GM18526 (cell line): Measurements from ENCODE around the gene SLC35E4.

ENCODE experiments used
- POLR2A ChIP-seq: IDR thresholded peaks from 3 replicates; pipeline ENCODE4 v1.6.1; 2011; ENCODE audit not compliant: insufficient read length; ENCODE audit errors: extremely low read depth

The SLC35E4 gene

GRCh38 chr22:30635273-30636225, at the start of gene SLC35E4:
Gene SLC35E4 (plus strand): TSS chr22:30635781. CDS start chr22:30636451, 670 bp downstream.
- TF ChIP-seq POLR2A, result peak; percentile 51

- TF ChIP-seq POLR2A, result no peak
These were observed 49.2 kb upstream of the SLC35E4 start for GRCh38 chr22:30586414-30586813.

GRCh38 chr22:30591191-30591587, 44.4 kb upstream of the SLC35E4 start:
- no peak for TF ChIP-seq POLR2A

- TF ChIP-seq POLR2A, result peak; percentile 54
These were observed 43.8 kb upstream of the SLC35E4 start, which contains the start of gene PES1 for GRCh38 chr22:30591588-30592359. Gene PES1 (minus strand): TSS chr22:30591910. CDS start chr22:30591833, 77 bp downstream.

- TF ChIP-seq POLR2A, result no peak
These were observed 39.4 kb upstream of the SLC35E4 start for GRCh38 chr22:30596199-30596598.

GRCh38 chr22:30596886-30597285, 38.7 kb upstream of the SLC35E4 start:
- no peak for TF ChIP-seq POLR2A

GRCh38 chr22:30598986-30599385, 36.6 kb upstream of the SLC35E4 start:
- no peak for TF ChIP-seq POLR2A

GRCh38 chr22:30600921-30601320, 34.7 kb upstream of the SLC35E4 start:
- TF ChIP-seq POLR2A, result no peak

GRCh38 chr22:30601464-30601863, 34.1 kb upstream of the SLC35E4 start:
- no peak for TF ChIP-seq POLR2A

- no peak for TF ChIP-seq POLR2A
These were observed 33.5 kb upstream of the SLC35E4 start for GRCh38 chr22:30602049-30602448.

- no peak for TF ChIP-seq POLR2A
These were observed 31.8 kb upstream of the SLC35E4 start for GRCh38 chr22:30603801-30604200.

GRCh38 chr22:30604723-30605122, 30.9 kb upstream of the SLC35E4 start:
- TF ChIP-seq POLR2A, result no peak

GRCh38 chr22:30605449-30606110, 30.0 kb upstream of the SLC35E4 start:
- TF ChIP-seq POLR2A, result no peak

GRCh38 chr22:30606455-30607299, 28.9 kb upstream of the SLC35E4 start, which contains the start of gene TCN2:
Gene TCN2 (plus strand): TSS chr22:30607174. CDS start chr22:30607332, 158 bp downstream.
- TF ChIP-seq POLR2A, result peak; percentile 21
